ENCODE measurements around the gene NIP7.

NIP7 gene

DNA sequence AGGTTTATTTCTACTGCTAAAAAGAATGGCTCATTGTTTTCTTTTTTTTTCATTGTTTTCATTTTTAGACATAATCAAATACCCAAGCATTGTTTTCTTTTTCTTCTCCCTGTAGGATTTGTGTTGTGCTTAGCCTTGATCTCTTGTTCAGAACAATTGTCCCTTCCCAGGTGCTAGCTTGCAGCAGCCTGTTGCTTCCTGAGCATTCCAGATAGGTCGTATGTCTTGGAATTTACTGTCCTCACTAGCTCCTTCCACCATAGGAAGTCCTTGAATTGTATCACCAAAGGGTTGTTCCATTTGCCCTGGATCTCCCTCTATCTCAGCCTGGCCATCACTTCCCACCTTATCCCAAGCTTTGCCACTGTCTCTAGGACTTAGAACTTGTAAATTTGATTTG, 38.4 kb upstream of the NIP7 start:
- TF ChIP-seq POLR2AphosphoS5 (IDR thresholded peaks at IDR 0.05; ENCODE audit: low read depth, low read length) (no peak), TAF1 (IDR thresholded peaks at IDR 0.05; ENCODE audit: borderline replicate concordance, insufficient read depth, low read length) (no peak), FOXP2 (optimal IDR thresholded peaks at IDR 0.05; ENCODE audit: borderline replicate concordance, extremely low read depth, extremely low read length, insufficient read depth) (no peak), SIN3A (IDR thresholded peaks at IDR 0.05; ENCODE audit: borderline replicate concordance, insufficient read depth, low read length) (no peak)
- TF ChIP-seq, protein P1, sequence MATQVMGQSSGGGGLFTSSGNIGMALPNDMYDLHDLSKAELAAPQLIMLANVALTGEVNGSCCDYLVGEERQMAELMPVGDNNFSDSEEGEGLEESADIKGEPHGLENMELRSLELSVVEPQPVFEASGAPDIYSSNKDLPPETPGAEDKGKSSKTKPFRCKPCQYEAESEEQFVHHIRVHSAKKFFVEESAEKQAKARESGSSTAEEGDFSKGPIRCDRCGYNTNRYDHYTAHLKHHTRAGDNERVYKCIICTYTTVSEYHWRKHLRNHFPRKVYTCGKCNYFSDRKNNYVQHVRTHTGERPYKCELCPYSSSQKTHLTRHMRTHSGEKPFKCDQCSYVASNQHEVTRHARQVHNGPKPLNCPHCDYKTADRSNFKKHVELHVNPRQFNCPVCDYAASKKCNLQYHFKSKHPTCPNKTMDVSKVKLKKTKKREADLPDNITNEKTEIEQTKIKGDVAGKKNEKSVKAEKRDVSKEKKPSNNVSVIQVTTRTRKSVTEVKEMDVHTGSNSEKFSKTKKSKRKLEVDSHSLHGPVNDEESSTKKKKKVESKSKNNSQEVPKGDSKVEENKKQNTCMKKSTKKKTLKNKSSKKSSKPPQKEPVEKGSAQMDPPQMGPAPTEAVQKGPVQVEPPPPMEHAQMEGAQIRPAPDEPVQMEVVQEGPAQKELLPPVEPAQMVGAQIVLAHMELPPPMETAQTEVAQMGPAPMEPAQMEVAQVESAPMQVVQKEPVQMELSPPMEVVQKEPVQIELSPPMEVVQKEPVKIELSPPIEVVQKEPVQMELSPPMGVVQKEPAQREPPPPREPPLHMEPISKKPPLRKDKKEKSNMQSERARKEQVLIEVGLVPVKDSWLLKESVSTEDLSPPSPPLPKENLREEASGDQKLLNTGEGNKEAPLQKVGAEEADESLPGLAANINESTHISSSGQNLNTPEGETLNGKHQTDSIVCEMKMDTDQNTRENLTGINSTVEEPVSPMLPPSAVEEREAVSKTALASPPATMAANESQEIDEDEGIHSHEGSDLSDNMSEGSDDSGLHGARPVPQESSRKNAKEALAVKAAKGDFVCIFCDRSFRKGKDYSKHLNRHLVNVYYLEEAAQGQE (IDR thresholded peaks at IDR 0.05; ENCODE audit: insufficient read depth in 1 of 2, low read depth in 2 of 2, low read length in 2 of 2), result no peak

DNA sequence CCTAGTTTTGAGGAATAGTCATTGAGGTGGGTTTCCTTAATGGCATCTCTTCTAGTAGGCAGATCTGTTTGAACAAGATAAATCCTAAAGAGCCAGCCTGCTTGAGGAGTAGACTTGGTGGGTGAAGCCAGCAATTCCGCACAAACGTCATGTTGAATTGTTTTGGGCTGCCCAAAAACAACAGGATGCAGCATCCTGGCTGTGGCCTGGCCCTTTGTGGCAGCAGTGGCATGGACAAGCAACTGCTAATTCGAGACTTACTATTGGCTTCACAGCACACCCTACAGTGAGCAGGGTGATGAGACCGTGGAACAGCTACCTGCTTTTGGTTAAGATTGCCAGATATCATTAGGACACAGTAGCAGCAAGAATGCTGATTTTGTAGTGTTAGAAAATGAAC, 37.7 kb upstream of the NIP7 start:
- TF ChIP-seq SIN3A (IDR thresholded peaks at IDR 0.05; ENCODE audit: borderline replicate concordance, insufficient read depth, low read length) (no peak), POLR2AphosphoS5 (IDR thresholded peaks at IDR 0.05; ENCODE audit: low read depth, low read length) (no peak), FOXP2 (optimal IDR thresholded peaks at IDR 0.05; ENCODE audit: borderline replicate concordance, extremely low read depth, extremely low read length, insufficient read depth) (no peak), TAF1 (IDR thresholded peaks at IDR 0.05; ENCODE audit: borderline replicate concordance, insufficient read depth, low read length) (no peak)
- TF ChIP-seq, protein P1 (IDR thresholded peaks at IDR 0.05; ENCODE audit: insufficient read depth in 1 of 2, low read depth in 2 of 2, low read length in 2 of 2), result no peak

DNA sequence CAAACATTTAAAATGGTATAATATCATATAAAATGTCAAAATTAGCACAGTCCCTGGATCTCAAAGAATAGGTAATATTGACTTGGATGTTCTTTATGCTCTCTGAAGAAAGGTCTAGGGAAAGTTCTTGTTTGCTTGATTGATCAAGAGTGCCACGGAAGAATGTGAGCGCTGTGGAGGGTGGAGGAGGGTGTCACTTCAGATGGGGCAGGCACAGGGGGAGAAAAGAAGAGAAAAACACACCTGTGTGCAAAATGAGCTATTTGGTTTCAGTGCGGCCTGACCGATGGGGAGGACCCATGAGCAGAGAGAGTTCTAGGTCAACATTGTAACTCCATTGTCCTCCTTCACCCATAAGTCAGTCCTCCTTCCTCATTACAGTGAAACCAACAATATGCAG, 37.3 kb upstream of the NIP7 start:
- no peak for TF ChIP-seq FOXP2 (optimal IDR thresholded peaks at IDR 0.05; ENCODE audit: borderline replicate concordance, extremely low read depth, extremely low read length, insufficient read depth)
- TF ChIP-seq SIN3A (IDR thresholded peaks at IDR 0.05; ENCODE audit: borderline replicate concordance, insufficient read depth, low read length), result no peak
- TF ChIP-seq TAF1 (IDR thresholded peaks at IDR 0.05; ENCODE audit: borderline replicate concordance, insufficient read depth, low read length), result no peak
- no peak for TF ChIP-seq POLR2AphosphoS5 (IDR thresholded peaks at IDR 0.05; ENCODE audit: low read depth, low read length)
- TF ChIP-seq, protein P1 (IDR thresholded peaks at IDR 0.05; ENCODE audit: insufficient read depth in 1 of 2, low read depth in 2 of 2, low read length in 2 of 2), result no peak

DNA sequence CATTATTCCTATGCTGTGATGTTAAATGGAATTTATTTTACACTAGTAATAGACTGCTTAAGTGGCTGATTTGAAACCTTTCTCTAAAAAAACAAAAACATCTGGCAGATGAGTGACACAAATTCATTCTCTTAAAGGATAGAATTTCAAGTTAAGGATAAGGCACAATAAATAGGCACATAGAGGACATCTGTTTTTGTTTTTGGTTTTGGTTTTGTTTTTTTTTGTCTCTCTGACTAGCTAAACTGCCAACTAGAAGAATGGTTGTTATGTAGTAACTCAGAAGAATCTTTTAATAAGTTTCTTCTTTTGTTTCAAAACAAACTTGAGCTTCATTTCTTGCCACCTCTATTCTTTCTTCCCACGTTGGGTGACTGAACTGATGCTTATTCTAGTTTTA, 33.5 kb upstream of the NIP7 start:
- TF ChIP-seq, protein P1 (IDR thresholded peaks at IDR 0.05; ENCODE audit: insufficient read depth in 1 of 2, low read depth in 2 of 2, low read length in 2 of 2), result no peak
- TF ChIP-seq FOXP2 (optimal IDR thresholded peaks at IDR 0.05; ENCODE audit: borderline replicate concordance, extremely low read depth, extremely low read length, insufficient read depth) (no peak), SIN3A (IDR thresholded peaks at IDR 0.05; ENCODE audit: borderline replicate concordance, insufficient read depth, low read length) (no peak), POLR2AphosphoS5 (IDR thresholded peaks at IDR 0.05; ENCODE audit: low read depth, low read length) (no peak), TAF1 (IDR thresholded peaks at IDR 0.05; ENCODE audit: borderline replicate concordance, insufficient read depth, low read length) (no peak)

DNA sequence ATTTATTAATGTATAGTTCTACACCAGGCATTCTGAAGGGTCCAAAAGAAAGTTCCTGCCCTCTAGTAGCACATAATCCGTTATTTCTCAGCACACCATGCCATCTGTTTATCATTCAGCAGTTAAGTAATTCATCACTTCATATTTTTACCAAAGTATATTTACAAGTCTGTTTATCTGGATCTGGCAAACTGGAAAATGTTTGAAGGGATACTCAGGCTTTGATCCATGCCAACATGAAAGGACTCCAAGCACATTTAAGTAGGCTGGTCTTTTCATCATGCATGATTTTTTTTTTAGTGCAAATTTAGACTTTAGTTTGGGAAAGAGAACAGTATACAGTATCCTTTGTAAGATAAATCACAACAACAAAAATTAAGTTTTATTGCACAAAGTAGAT, 32.5 kb upstream of the NIP7 start:
- TF ChIP-seq FOXP2 (optimal IDR thresholded peaks at IDR 0.05; ENCODE audit: borderline replicate concordance, extremely low read depth, extremely low read length, insufficient read depth) (no peak), SIN3A (IDR thresholded peaks at IDR 0.05; ENCODE audit: borderline replicate concordance, insufficient read depth, low read length) (no peak), TAF1 (IDR thresholded peaks at IDR 0.05; ENCODE audit: borderline replicate concordance, insufficient read depth, low read length) (no peak), POLR2AphosphoS5 (IDR thresholded peaks at IDR 0.05; ENCODE audit: low read depth, low read length) (no peak)
- TF ChIP-seq, protein P1 (IDR thresholded peaks at IDR 0.05; ENCODE audit: insufficient read depth in 1 of 2, low read depth in 2 of 2, low read length in 2 of 2), result no peak

All from PFSK-1 (cell line).